HG03460 (cell line): ENCODE results near the gene UBQLN2.
A peak's percentile ranks its signal among the peaks of the same experiment; 100 is the strongest.
"Not testable (repeated sequence)": the region's sequence is repeated elsewhere in the genome, so short reads cannot be mapped to it uniquely, and the experiment has no call there.

Experiments
- ATAC-seq: cut with Tn5 transposase; IDR thresholded peaks from one replicate; pipeline ENCODE4 v1.9.1; 2021; ENCODE audit not compliant: unreplicated experiment

UBQLN2 gene

GRCh38 chrX:56563231-56564161 is at the start of gene UBQLN2:
UBQLN2 (plus strand) TSS chrX:56563627; CDS start chrX:56563874, 247 bp downstream.
- peak; percentile 74 for ATAC-seq

GRCh38 chrX:56519642-56520041 is 43.8 kb upstream of the UBQLN2 start:
- ATAC-seq, result no peak

- not testable (repeated sequence) for ATAC-seq
These were observed 33.9 kb upstream of the UBQLN2 start for GRCh38 chrX:56529482-56530007.

- no peak for ATAC-seq
These were observed 33.4 kb upstream of the UBQLN2 start for GRCh38 chrX:56530011-56530410.

GRCh38 chrX:56550667-56551066 is 12.8 kb upstream of the UBQLN2 start:
- ATAC-seq, result no peak

GRCh38 chrX:56554870-56555269 is 8.6 kb upstream of the UBQLN2 start:
- no peak for ATAC-seq

- no peak for ATAC-seq
These were observed 6.0 kb upstream of the UBQLN2 start for GRCh38 chrX:56557376-56557929.

GRCh38 chrX:56564164-56564885 is 898 bp downstream of the UBQLN2 start:
- ATAC-seq, result peak; percentile 8

GRCh38 chrX:56564921-56565840 is 1.8 kb downstream of the UBQLN2 start:
- ATAC-seq, result no peak

GRCh38 chrX:56569378-56570057 is 6.1 kb downstream of the UBQLN2 start:
- no peak for ATAC-seq

- no peak for ATAC-seq
These were observed 9.5 kb downstream of the UBQLN2 start for GRCh38 chrX:56572975-56573374.

- no peak for ATAC-seq
These were observed 11.4 kb downstream of the UBQLN2 start for GRCh38 chrX:56574861-56575260.

- no peak for ATAC-seq
These were observed 13.3 kb downstream of the UBQLN2 start for GRCh38 chrX:56576721-56577120.

GRCh38 chrX:56588397-56589188 is 25.2 kb downstream of the UBQLN2 start:
- ATAC-seq, result no peak

- ATAC-seq, result not testable (repeated sequence)
These were observed 28.4 kb downstream of the UBQLN2 start for GRCh38 chrX:56591830-56592229.

GRCh38 chrX:56600141-56600540 is 36.7 kb downstream of the UBQLN2 start:
- no peak for ATAC-seq

GRCh38 chrX:56600987-56601386 is 37.6 kb downstream of the UBQLN2 start:
- ATAC-seq, result no peak

GRCh38 chrX:56615282-56615681 is 51.9 kb downstream of the UBQLN2 start:
- ATAC-seq, result no peak
